GM18499 (cell line): ENCODE measurements around the gene TSPEAR.
"Not testable (repeated sequence)": the region's sequence is repeated elsewhere in the genome, so short reads cannot be mapped to it uniquely, and the experiment has no call there.

Experiments used
- ATAC-seq: cut with Tn5 transposase; IDR thresholded peaks from one replicate; pipeline ENCODE4 v1.9.1; 2021; ENCODE audit warnings: moderate number of reproducible peaks; ENCODE audit not compliant: insufficient read depth, unreplicated experiment

The TSPEAR gene

GRCh38 chr21:44513389-44514217, 197.8 kb downstream of the TSPEAR start:
- no peak for ATAC-seq

- ATAC-seq: no peak
Measured at GRCh38 chr21:44512496-44513388, 198.6 kb downstream of the TSPEAR start.

DNA sequence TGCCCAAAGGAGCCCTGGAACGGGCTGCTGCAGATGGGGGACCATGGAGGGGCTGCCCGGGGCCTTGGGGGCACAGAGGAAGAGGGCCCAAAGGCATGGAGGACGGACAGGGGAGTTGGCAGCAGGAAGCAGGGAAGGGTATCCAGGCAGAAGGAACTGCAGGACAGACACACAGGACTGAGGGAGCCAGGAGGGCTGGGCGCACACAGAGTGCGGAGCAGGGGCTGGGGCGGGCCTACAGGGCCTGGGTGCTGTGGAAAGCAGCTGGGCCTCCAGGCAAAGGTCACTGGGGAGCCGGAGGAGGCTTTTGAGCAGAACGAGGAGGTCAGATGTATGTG, 199.5 kb downstream of the TSPEAR start:
- ATAC-seq: no peak

- no peak for ATAC-seq
Measured at GRCh38 chr21:44511219-44511937, 200.0 kb downstream of the TSPEAR start.

- no peak for ATAC-seq
Measured at GRCh38 chr21:44510508-44511218, 200.7 kb downstream of the TSPEAR start.

DNA sequence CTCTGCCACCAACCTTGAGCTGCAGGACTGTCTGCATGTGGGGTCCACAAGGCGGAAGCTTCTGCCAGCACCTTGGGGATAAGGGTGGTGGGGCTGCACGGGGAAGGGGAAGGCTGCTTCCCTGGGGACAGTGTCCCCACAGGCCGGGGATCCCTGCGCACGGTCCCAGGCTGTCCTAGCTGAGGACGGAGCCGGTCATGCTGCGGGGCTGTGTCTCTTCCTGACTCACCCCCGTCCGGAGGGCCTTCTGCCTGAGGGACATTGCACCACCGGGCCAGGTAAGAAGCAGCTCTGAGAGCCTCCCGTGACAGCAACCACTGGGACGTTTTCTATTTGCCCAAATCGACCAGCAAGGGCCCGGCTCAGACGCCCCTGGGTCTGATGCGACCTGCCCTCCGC, 201.3 kb downstream of the TSPEAR start:
- ATAC-seq: no peak

DNA sequence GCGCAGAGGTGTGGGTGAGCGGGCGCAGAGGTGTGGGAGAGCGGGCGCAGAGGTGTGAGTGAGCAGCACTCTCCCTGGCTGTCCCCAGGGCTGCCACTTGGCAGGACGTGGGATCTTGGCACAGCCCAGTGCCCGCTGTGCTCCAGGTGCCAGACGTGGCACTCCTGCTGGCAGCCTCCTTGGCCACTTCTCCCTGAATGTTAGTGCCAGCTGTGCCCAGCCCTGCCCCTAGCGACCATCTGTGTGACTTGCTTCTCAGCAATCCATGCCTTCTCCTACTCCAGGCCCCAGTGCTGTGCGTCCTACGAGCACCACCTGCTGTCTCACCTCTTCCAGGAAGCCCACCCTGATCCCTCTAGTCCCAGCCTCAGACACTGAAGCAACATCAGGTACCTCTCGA, 201.8 kb downstream of the TSPEAR start:
- no peak for ATAC-seq

- no peak for ATAC-seq
Measured at GRCh38 chr21:44508711-44509445, 202.5 kb downstream of the TSPEAR start.

- ATAC-seq: no peak
Measured at GRCh38 chr21:44508426-44508710, 203.0 kb downstream of the TSPEAR start.

- no peak for ATAC-seq
Measured at GRCh38 chr21:44507673-44508425, 203.5 kb downstream of the TSPEAR start.

GRCh38 chr21:44506279-44507255, 204.8 kb downstream of the TSPEAR start:
- ATAC-seq: no peak

DNA sequence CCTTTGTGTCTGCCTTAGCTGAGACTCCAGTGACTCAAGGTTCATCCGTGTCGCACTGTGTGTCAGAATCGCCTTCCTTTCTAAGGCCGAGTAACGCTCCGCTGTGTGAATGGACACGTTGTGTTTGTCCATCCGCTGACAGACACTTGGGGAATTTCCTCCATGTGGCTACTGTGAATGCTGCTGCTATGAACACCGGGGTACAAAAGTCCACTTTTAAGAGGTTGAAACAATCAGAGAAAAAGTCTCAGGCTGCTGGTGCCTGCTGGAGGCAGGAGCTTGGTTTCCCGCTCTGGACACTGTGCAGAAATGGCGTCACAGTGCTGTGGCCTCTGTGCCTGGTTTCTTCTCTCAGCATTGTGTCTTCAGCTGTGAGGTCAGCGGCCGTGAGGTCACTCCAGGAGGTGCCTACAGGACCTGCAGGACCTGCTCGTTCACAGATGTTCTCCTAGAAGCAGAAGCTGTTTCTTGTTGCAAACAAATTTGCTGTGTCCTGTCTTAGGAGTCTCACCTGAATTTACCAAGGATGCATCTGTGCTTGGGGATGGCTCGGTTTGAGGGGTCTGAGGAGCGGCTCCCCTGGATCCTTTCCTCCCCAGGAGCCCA, 205.6 kb downstream of the TSPEAR start:
- ATAC-seq: no peak

DNA sequence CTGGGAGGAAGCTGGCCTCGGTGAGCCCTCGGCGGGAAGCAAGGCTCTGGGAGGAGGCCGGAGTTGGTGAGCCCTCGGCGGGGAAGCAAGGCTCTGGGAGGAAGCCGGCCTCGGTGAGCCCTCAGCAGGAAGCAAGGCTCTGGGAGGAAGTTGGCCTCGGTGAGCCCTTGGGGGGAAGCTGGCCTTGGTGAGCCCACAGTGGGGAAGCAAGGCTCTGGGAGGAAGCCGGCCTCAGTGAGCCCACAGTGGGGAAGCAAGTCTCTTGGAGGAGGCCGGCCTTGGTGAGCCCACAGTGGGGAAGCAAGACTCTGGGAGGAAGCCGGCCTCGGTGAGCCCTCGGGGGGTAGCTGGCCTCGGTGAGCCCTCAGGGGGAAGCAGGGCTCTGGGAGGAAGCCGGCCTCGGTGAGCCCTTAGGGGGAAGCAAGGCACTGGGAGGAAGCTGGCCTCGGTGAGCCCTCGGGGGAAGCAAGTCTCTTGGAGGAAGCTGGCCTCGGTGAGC, 207.4 kb downstream of the TSPEAR start:
- ATAC-seq: no peak

GRCh38 chr21:44503006-44503889, 208.1 kb downstream of the TSPEAR start:
- not testable (repeated sequence) for ATAC-seq

- no peak for ATAC-seq
Measured at GRCh38 chr21:44502171-44502958, 209.0 kb downstream of the TSPEAR start.

- no peak for ATAC-seq
Measured at GRCh38 chr21:44500111-44500510, 211.3 kb downstream of the TSPEAR start.
